ENCODE measurements around the gene PDIA2.

DNA sequence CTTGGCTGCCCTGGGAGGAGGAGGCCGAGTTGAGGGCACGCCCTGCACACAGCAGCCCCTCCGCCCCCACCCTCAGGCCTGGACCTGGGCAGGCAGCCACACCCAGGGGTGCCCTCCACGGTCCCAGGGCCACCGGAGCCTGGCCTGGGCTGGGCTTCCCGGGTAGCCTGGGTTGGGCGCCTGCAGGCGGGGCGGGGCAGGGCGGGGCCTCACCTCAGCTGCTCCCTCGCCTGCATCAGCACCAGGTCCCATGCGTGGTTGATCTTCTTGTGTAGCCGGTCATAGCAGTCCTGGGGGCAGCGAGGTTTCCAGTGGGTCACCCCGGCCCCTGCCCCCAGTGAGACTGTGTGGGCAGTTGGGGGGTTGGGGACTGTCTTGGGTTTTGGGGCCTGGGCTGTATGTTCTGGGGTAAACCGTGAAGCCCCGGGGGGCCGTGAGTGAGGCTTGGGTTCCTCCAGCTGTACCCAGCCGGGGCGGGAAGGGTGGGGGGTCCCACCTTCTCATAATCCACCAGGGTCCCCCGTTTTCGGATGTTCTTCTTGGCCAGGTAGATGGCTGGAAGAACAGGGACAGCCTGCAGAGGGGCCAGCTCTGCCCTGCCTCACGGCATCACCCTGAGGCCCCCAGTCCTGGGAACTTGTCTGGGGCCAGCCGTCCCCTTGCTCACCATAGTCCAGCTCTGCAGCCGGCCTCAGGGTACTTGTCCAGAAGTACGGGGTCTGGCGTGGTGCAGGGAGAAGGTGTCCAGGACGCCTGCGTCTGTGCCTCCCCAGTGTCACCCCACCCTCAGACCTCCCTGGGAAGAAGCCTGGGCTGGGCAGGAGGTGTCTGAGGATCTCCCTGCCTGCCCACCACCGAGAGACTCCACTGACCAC, 9.2 kb upstream of the PDIA2 start:
- no peak for TF ChIP-seq TAF1 (conservative IDR thresholded peaks at IDR 0.05)
- TF ChIP-seq, protein P1, sequence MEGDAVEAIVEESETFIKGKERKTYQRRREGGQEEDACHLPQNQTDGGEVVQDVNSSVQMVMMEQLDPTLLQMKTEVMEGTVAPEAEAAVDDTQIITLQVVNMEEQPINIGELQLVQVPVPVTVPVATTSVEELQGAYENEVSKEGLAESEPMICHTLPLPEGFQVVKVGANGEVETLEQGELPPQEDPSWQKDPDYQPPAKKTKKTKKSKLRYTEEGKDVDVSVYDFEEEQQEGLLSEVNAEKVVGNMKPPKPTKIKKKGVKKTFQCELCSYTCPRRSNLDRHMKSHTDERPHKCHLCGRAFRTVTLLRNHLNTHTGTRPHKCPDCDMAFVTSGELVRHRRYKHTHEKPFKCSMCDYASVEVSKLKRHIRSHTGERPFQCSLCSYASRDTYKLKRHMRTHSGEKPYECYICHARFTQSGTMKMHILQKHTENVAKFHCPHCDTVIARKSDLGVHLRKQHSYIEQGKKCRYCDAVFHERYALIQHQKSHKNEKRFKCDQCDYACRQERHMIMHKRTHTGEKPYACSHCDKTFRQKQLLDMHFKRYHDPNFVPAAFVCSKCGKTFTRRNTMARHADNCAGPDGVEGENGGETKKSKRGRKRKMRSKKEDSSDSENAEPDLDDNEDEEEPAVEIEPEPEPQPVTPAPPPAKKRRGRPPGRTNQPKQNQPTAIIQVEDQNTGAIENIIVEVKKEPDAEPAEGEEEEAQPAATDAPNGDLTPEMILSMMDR (IDR thresholded peaks at IDR 0.05; ENCODE audit: low read depth, low read length, missing input control): no peak
- TF ChIP-seq YY1 (IDR thresholded peaks at IDR 0.05): no peak
- no peak for TF ChIP-seq FOXA1 (IDR thresholded peaks at IDR 0.05)
